ENCODE data around the gene RPL36.

RPL36 gene

GRCh38 chr19:5693195-5694166 lies 3.4 kb downstream of the RPL36 start:
- H3K27me3 ChIP-seq (ENCODE audit: control insufficient read depth, insufficient read depth, low read length): no peaks in the 10 kb centered on the region
- peaks cover 25% of the 10 kb centered on the region for H3K4me1 ChIP-seq (ENCODE audit: control insufficient read depth, insufficient read depth, low read length)
- H3K36me3 ChIP-seq (ENCODE audit: insufficient read depth, low read length): peaks cover 71% of the 10 kb centered on the region
- no peaks in the 10 kb centered on the region for H3K9me3 ChIP-seq (replicated peaks; ENCODE audit: low read length)
- no peak overlapping the region for H3K9ac ChIP-seq (ENCODE audit: low read depth, low read length)
- peak overlapping the region; percentile 97 for H3K4me2 ChIP-seq (ENCODE audit: low read length)
- no peak overlapping the region for H3K4me3 ChIP-seq (ENCODE audit: low read length)

- H3K4me2 ChIP-seq (ENCODE audit: low read length): no peak overlapping the region
- H3K4me3 ChIP-seq (ENCODE audit: low read length): no peak overlapping the region
- no peaks in the 10 kb centered on the region for H3K27me3 ChIP-seq (ENCODE audit: control insufficient read depth, insufficient read depth, low read length)
- peaks cover 79% of the 10 kb centered on the region for H3K36me3 ChIP-seq (ENCODE audit: insufficient read depth, low read length)
- H3K4me1 ChIP-seq (ENCODE audit: control insufficient read depth, insufficient read depth, low read length): peaks cover 25% of the 10 kb centered on the region
- H3K9ac ChIP-seq (ENCODE audit: low read depth, low read length): no peak overlapping the region
- no peaks in the 10 kb centered on the region for H3K9me3 ChIP-seq (replicated peaks; ENCODE audit: low read length)
Measured at GRCh38 chr19:5694167-5694955, 4.3 kb downstream of the RPL36 start.

DNA sequence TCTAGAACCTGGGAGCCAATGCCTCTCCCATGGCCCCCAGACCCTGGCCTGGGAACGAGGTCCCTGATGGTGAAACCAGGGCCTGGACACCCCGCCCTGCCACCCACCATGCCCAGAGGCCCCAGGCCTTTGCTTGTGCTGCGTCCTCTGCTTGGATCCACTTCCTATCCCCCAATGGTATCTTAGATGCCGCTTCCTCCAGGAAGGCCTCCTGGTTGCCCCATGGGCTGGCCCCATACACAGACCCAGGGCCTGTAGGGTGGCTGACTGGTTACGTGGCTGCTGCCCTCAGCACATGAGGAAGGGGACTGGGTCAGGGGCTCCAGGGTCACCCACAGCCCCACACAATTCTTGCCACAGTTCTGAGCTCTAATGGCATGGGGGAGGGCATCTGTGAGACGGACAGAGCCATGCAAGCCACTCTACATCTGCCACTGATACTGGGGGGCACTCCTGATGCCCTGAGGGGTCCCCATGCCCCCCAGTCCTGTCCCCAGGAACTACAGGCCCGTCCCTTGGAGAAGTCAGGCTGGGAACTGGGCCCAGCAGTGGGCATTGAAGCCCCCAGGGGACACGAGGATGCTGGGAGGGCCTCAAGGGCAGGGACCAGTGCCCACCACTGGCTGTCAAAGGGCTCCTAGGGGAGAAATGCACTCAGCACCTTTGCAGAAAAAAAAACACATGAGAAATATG lies 5.0 kb downstream of the RPL36 start:
- H3K4me1 ChIP-seq (ENCODE audit: control insufficient read depth, insufficient read depth, low read length): peaks cover 25% of the 10 kb centered on the region
- H3K9ac ChIP-seq (ENCODE audit: low read depth, low read length): no peak overlapping the region
- H3K4me3 ChIP-seq (ENCODE audit: low read length): no peak overlapping the region
- peaks cover 85% of the 10 kb centered on the region for H3K36me3 ChIP-seq (ENCODE audit: insufficient read depth, low read length)
- H3K27me3 ChIP-seq (ENCODE audit: control insufficient read depth, insufficient read depth, low read length): no peaks in the 10 kb centered on the region
- no peaks in the 10 kb centered on the region for H3K9me3 ChIP-seq (replicated peaks; ENCODE audit: low read length)
- no peak overlapping the region for H3K4me2 ChIP-seq (ENCODE audit: low read length)

- Histone ChIP-seq H3K36me3 (ENCODE audit: insufficient read depth, low read length) (peaks cover 86% of the 10 kb centered on the region), H3K4me2 (ENCODE audit: low read length) (no peak overlapping the region), H3K27me3 (ENCODE audit: control insufficient read depth, insufficient read depth, low read length) (no peaks in the 10 kb centered on the region), H3K4me3 (ENCODE audit: low read length) (no peak overlapping the region), H3K9me3 (replicated peaks; ENCODE audit: low read length) (no peaks in the 10 kb centered on the region), H3K9ac (ENCODE audit: low read depth, low read length) (no peak overlapping the region), H3K4me1 (ENCODE audit: control insufficient read depth, insufficient read depth, low read length) (peaks cover 25% of the 10 kb centered on the region)
Measured at GRCh38 chr19:5695649-5696195, 5.6 kb downstream of the RPL36 start.

GRCh38 chr19:5696196-5697021 lies 6.3 kb downstream of the RPL36 start:
- no peaks in the 10 kb centered on the region for H3K27me3 ChIP-seq (ENCODE audit: control insufficient read depth, insufficient read depth, low read length)
- H3K9me3 ChIP-seq (replicated peaks; ENCODE audit: low read length): no peaks in the 10 kb centered on the region
- peaks cover 25% of the 10 kb centered on the region for H3K4me1 ChIP-seq (ENCODE audit: control insufficient read depth, insufficient read depth, low read length)
- H3K4me3 ChIP-seq (ENCODE audit: low read length): no peak overlapping the region
- H3K4me2 ChIP-seq (ENCODE audit: low read length): no peak overlapping the region
- H3K9ac ChIP-seq (ENCODE audit: low read depth, low read length): no peak overlapping the region
- peaks cover 81% of the 10 kb centered on the region for H3K36me3 ChIP-seq (ENCODE audit: insufficient read depth, low read length)

GRCh38 chr19:5697022-5697889 lies 7.2 kb downstream of the RPL36 start:
- Histone ChIP-seq H3K36me3 (ENCODE audit: insufficient read depth, low read length) (peaks cover 72% of the 10 kb centered on the region), H3K4me3 (ENCODE audit: low read length) (no peak overlapping the region), H3K9me3 (replicated peaks; ENCODE audit: low read length) (no peaks in the 10 kb centered on the region), H3K4me2 (ENCODE audit: low read length) (no peak overlapping the region), H3K9ac (ENCODE audit: low read depth, low read length) (no peak overlapping the region), H3K27me3 (ENCODE audit: control insufficient read depth, insufficient read depth, low read length) (no peaks in the 10 kb centered on the region), H3K4me1 (ENCODE audit: control insufficient read depth, insufficient read depth, low read length) (peaks cover 17% of the 10 kb centered on the region)

DNA sequence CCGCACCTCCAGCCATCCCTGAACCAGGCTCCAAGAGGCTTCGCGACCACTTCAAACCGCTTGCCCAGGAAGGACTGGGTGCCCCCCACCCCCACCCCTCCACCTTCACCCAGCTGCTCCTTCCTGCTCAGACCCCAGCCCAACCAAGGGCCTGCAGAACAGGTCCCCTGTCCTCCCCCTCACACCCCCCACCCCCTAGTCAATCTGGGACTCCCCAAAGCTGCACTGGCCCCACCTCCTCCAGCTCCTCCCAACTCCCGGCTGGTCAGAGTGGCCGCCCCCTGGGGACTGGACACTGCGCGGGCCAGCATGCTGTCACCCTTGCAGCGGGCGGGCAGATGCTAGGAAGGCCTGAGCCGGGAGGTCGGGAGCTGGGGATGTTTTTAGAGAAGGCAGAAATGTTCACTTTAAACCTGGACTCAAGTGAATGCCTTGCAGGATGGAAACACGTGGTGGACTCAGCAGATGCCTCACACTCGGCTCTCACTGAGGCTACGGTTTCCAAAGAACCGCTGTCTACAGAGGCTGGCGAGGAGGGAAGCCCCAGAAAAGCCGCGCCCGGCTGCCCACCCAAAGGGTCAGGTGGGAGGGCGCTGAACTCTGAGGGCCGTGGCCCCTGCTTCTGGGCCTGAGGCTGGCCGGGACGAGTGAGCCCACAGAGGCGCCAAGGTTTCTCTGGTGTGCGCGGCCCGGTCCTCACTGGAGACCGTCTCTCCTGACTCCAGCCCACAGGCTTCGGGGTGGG lies 8.0 kb downstream of the RPL36 start:
- Histone ChIP-seq H3K27me3 (ENCODE audit: control insufficient read depth, insufficient read depth, low read length) (no peaks in the 10 kb centered on the region), H3K36me3 (ENCODE audit: insufficient read depth, low read length) (peaks cover 64% of the 10 kb centered on the region), H3K9me3 (replicated peaks; ENCODE audit: low read length) (no peaks in the 10 kb centered on the region), H3K9ac (ENCODE audit: low read depth, low read length) (no peak overlapping the region), H3K4me1 (ENCODE audit: control insufficient read depth, insufficient read depth, low read length) (peaks cover 11% of the 10 kb centered on the region), H3K4me3 (ENCODE audit: low read length) (no peak overlapping the region), H3K4me2 (ENCODE audit: low read length) (no peak overlapping the region)

DNA sequence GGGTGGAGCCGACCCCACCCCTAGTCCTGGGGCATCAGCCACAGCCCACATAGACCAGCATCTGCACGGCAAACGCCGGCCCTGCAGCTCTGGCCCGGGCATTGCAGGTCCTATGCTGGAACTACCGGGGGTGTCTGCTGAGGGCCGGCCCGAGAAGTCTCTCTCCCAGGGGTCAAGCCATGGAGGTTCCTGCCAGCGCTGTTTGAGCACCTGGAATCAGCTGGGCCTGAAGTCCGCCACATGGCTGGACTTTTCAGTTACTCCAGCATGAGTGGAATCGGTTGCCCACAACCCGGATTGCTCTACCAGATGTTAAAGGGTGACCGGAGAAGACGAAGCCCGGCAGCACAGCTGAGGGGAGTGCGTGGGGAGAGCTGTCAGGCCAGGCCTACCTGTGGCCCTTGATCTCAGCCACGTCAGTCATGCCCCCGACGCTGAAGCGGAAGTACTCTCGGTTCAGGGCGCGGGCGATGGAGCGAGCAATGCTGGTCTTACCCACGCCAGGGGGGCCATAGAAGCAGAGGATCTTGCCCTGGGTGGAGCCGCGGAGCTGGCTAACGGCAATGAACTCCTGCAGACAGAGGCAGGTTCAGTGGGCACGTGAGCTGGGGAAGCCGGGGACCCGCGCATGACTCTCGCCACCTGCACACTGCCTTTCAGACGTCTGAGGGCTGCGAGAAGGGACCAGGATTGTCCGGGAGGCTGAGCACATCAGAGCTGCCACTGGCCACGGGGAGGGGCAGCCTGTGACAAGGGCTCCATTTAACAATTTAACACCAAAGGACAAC lies 8.7 kb downstream of the RPL36 start:
- no peak overlapping the region for H3K4me3 ChIP-seq (ENCODE audit: low read length)
- peaks cover 8% of the 10 kb centered on the region for H3K4me1 ChIP-seq (ENCODE audit: control insufficient read depth, insufficient read depth, low read length)
- H3K27me3 ChIP-seq (ENCODE audit: control insufficient read depth, insufficient read depth, low read length): no peaks in the 10 kb centered on the region
- H3K36me3 ChIP-seq (ENCODE audit: insufficient read depth, low read length): peaks cover 64% of the 10 kb centered on the region
- no peak overlapping the region for H3K9ac ChIP-seq (ENCODE audit: low read depth, low read length)
- H3K4me2 ChIP-seq (ENCODE audit: low read length): no peak overlapping the region
- H3K9me3 ChIP-seq (replicated peaks; ENCODE audit: low read length): no peaks in the 10 kb centered on the region

DNA sequence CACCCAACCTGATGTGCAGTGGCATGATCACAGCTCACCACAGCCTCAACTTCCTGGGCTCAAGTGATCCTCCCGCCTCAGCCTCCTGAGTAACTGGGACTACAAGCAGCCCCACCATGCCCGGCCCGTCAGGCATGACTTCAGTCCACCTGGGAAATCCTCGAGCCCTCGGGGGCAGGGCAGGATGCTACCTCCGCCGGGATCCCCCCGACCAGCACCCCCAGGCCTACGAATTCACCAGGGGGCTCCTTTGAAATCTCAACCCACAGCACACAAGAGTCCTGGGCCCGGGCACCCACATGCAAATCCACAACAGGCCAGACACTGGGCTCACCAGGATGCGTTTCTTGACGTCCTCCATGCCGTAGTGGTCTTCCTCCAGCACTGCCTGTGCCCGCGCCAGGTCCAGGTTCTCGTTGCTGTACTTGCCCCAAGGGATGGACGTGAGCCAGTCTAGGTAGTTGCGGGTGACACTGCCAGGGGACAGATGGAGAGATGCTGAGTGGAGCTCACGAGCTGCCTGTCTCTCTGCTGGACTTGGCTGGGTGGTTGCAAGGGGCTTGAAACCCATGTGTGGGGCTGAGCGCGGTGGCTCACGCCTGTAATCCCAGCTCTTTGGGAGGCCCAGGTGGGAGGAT lies 10.5 kb downstream of the RPL36 start:
- H3K4me3 ChIP-seq (ENCODE audit: low read length): no peak overlapping the region
- H3K9me3 ChIP-seq (replicated peaks; ENCODE audit: low read length): no peaks in the 10 kb centered on the region
- H3K36me3 ChIP-seq (ENCODE audit: insufficient read depth, low read length): peaks cover 63% of the 10 kb centered on the region
- H3K4me1 ChIP-seq (ENCODE audit: control insufficient read depth, insufficient read depth, low read length): peaks cover 7% of the 10 kb centered on the region
- H3K4me2 ChIP-seq (ENCODE audit: low read length): no peak overlapping the region
- no peaks in the 10 kb centered on the region for H3K27me3 ChIP-seq (ENCODE audit: control insufficient read depth, insufficient read depth, low read length)
- H3K9ac ChIP-seq (ENCODE audit: low read depth, low read length): no peak overlapping the region
